ENCODE results near the gene RARG.
A peak's percentile ranks its signal among the peaks of the same experiment; 100 is the strongest.

DNA sequence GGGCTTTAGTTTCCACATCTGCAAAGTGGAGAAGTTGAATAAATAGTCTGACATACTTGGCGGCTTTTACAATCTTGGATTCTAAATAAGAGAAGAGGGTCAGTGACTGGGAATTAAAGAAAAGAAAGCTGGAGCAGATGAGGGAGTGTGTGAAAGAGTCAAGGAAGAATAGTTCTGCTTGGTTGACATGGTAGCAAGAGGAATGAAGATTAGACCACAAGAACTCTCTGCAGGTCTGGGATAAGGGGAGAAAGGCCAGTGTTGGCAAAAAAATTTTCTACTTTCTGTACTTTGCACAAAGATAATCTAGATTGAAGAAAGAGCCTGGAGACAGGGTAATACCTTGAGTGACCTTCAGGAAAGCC is 30.9 kb downstream of the RARG start:
- TF ChIP-seq MYNN (tag by site-specific recombination; IDR thresholded peaks at IDR 0.05; ENCODE audit: borderline replicate concordance): no peak
- TF ChIP-seq ZNF837 (tag by site-specific recombination; IDR thresholded peaks at IDR 0.05): no peak
- TF ChIP-seq, protein P1, sequence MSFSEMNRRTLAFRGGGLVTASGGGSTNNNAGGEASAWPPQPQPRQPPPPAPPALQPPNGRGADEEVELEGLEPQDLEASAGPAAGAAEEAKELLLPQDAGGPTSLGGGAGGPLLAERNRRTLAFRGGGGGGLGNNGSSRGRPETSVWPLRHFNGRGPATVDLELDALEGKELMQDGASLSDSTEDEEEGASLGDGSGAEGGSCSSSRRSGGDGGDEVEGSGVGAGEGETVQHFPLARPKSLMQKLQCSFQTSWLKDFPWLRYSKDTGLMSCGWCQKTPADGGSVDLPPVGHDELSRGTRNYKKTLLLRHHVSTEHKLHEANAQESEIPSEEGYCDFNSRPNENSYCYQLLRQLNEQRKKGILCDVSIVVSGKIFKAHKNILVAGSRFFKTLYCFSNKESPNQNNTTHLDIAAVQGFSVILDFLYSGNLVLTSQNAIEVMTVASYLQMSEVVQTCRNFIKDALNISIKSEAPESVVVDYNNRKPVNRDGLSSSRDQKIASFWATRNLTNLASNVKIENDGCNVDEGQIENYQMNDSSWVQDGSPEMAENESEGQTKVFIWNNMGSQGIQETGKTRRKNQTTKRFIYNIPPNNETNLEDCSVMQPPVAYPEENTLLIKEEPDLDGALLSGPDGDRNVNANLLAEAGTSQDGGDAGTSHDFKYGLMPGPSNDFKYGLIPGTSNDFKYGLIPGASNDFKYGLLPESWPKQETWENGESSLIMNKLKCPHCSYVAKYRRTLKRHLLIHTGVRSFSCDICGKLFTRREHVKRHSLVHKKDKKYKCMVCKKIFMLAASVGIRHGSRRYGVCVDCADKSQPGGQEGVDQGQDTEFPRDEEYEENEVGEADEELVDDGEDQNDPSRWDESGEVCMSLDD (tag by site-specific recombination; IDR thresholded peaks at IDR 0.05): no peak
- TF ChIP-seq, protein P2, sequence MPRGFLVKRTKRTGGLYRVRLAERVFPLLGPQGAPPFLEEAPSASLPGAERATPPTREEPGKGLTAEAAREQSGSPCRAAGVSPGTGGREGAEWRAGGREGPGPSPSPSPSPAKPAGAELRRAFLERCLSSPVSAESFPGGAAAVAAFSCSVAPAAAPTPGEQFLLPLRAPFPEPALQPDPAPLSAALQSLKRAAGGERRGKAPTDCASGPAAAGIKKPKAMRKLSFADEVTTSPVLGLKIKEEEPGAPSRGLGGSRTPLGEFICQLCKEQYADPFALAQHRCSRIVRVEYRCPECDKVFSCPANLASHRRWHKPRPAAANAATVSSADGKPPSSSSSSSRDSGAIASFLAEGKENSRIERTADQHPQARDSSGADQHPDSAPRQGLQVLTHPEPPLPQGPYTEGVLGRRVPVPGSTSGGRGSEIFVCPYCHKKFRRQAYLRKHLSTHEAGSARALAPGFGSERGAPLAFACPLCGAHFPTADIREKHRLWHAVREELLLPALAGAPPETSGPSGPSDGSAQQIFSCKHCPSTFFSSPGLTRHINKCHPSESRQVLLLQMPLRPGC (tag by site-specific recombination; IDR thresholded peaks at IDR 0.05): no peak
- TF ChIP-seq, protein P3, sequence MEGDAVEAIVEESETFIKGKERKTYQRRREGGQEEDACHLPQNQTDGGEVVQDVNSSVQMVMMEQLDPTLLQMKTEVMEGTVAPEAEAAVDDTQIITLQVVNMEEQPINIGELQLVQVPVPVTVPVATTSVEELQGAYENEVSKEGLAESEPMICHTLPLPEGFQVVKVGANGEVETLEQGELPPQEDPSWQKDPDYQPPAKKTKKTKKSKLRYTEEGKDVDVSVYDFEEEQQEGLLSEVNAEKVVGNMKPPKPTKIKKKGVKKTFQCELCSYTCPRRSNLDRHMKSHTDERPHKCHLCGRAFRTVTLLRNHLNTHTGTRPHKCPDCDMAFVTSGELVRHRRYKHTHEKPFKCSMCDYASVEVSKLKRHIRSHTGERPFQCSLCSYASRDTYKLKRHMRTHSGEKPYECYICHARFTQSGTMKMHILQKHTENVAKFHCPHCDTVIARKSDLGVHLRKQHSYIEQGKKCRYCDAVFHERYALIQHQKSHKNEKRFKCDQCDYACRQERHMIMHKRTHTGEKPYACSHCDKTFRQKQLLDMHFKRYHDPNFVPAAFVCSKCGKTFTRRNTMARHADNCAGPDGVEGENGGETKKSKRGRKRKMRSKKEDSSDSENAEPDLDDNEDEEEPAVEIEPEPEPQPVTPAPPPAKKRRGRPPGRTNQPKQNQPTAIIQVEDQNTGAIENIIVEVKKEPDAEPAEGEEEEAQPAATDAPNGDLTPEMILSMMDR (tag by site-specific recombination; IDR thresholded peaks at IDR 0.05): no peak
- TF ChIP-seq ZNF223 (tag by site-specific recombination; IDR thresholded peaks at IDR 0.05): no peak
- no peak for TF ChIP-seq ZNF175 (tag by site-specific recombination; IDR thresholded peaks at IDR 0.05)
- no peak for TF ChIP-seq ZNF792 (tag by site-specific recombination; IDR thresholded peaks at IDR 0.05)
- no peak for TF ChIP-seq ZNF621 (tag by site-specific recombination; IDR thresholded peaks at IDR 0.05)
- no peak for TF ChIP-seq ZNF10 (tag by site-specific recombination; IDR thresholded peaks at IDR 0.05)
- TF ChIP-seq ZNF274 (IDR thresholded peaks at IDR 0.05; ENCODE audit: low read length): no peak
- no peak for TF ChIP-seq ZNF274 (tag by site-specific recombination; IDR thresholded peaks at IDR 0.05; ENCODE audit: borderline replicate concordance)
- TF ChIP-seq, protein P4, sequence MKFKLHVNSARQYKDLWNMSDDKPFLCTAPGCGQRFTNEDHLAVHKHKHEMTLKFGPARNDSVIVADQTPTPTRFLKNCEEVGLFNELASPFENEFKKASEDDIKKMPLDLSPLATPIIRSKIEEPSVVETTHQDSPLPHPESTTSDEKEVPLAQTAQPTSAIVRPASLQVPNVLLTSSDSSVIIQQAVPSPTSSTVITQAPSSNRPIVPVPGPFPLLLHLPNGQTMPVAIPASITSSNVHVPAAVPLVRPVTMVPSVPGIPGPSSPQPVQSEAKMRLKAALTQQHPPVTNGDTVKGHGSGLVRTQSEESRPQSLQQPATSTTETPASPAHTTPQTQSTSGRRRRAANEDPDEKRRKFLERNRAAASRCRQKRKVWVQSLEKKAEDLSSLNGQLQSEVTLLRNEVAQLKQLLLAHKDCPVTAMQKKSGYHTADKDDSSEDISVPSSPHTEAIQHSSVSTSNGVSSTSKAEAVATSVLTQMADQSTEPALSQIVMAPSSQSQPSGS (tag by site-specific recombination; IDR thresholded peaks at IDR 0.05; ENCODE audit: low read depth): no peak
- TF ChIP-seq, protein P5, sequence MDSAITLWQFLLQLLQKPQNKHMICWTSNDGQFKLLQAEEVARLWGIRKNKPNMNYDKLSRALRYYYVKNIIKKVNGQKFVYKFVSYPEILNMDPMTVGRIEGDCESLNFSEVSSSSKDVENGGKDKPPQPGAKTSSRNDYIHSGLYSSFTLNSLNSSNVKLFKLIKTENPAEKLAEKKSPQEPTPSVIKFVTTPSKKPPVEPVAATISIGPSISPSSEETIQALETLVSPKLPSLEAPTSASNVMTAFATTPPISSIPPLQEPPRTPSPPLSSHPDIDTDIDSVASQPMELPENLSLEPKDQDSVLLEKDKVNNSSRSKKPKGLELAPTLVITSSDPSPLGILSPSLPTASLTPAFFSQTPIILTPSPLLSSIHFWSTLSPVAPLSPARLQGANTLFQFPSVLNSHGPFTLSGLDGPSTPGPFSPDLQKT (IDR thresholded peaks at IDR 0.05; ENCODE audit: borderline replicate concordance, low read depth, low read length): no peak
- peak; percentile 30; the same call in 1 of the 2 replicates for TF ChIP-seq PRDM1 (tag by site-specific recombination; IDR thresholded peaks at IDR 0.05)

Data from HEK293 (cell line).